ENCODE results near the gene NFASC.

The NFASC gene

GRCh38 chr1:204896787-204897469, 26.3 kb downstream of the NFASC start:
- TF ChIP-seq FOXP2 (optimal IDR thresholded peaks at IDR 0.05; ENCODE audit: control extremely low read depth, extremely low read length, insufficient read depth) = no peak
- TF ChIP-seq POLR2AphosphoS5 (IDR thresholded peaks at IDR 0.05; ENCODE audit: borderline replicate concordance, low read depth, low read length) = no peak
- no peak for TF ChIP-seq EZH2 (IDR thresholded peaks at IDR 0.05)
- Histone ChIP-seq H3K4me3 (no peak overlapping the region), H3K36me3 (ENCODE audit: insufficient read depth, low read length) (no peaks in the 10 kb centered on the region), H3K9me3 (ENCODE audit: low read depth, low read length) (no peaks in the 10 kb centered on the region), H3K9ac (ENCODE audit: insufficient read length) (no peak overlapping the region), H3K27ac (no peak overlapping the region)
- no peak for DNase-seq (ENCODE audit: low read depth, low spot score)

GRCh38 chr1:204900721-204901120, 30.1 kb downstream of the NFASC start:
- no peak for TF ChIP-seq EZH2 (IDR thresholded peaks at IDR 0.05)
- TF ChIP-seq FOXP2 (optimal IDR thresholded peaks at IDR 0.05; ENCODE audit: control extremely low read depth, extremely low read length, insufficient read depth) = no peak
- TF ChIP-seq POLR2AphosphoS5 (IDR thresholded peaks at IDR 0.05; ENCODE audit: borderline replicate concordance, low read depth, low read length) = no peak
- Histone ChIP-seq H3K4me3 (no peak overlapping the region), H3K27ac (no peak overlapping the region), H3K9me3 (ENCODE audit: low read depth, low read length) (no peaks in the 10 kb centered on the region), H3K36me3 (ENCODE audit: insufficient read depth, low read length) (no peaks in the 10 kb centered on the region), H3K9ac (ENCODE audit: insufficient read length) (no peak overlapping the region)
- DNase-seq (ENCODE audit: low read depth, low spot score) = no peak

GRCh38 chr1:204902671-204903070, 32.0 kb downstream of the NFASC start:
- Histone ChIP-seq H3K36me3 (ENCODE audit: insufficient read depth, low read length) (no peaks in the 10 kb centered on the region), H3K9me3 (ENCODE audit: low read depth, low read length) (no peaks in the 10 kb centered on the region), H3K9ac (ENCODE audit: insufficient read length) (no peak overlapping the region), H3K4me3 (no peak overlapping the region), H3K27ac (no peak overlapping the region)
- TF ChIP-seq EZH2 (IDR thresholded peaks at IDR 0.05) (no peak), FOXP2 (optimal IDR thresholded peaks at IDR 0.05; ENCODE audit: control extremely low read depth, extremely low read length, insufficient read depth) (no peak), POLR2AphosphoS5 (IDR thresholded peaks at IDR 0.05; ENCODE audit: borderline replicate concordance, low read depth, low read length) (no peak)
- no peak for DNase-seq (ENCODE audit: low read depth, low spot score)

GRCh38 chr1:204904228-204904810, 33.7 kb downstream of the NFASC start:
- H3K27ac ChIP-seq = no peak overlapping the region
- no peaks in the 10 kb centered on the region for H3K9me3 ChIP-seq (ENCODE audit: low read depth, low read length)
- no peak for TF ChIP-seq FOXP2 (optimal IDR thresholded peaks at IDR 0.05; ENCODE audit: control extremely low read depth, extremely low read length, insufficient read depth)
- no peak for TF ChIP-seq EZH2 (IDR thresholded peaks at IDR 0.05)
- TF ChIP-seq POLR2AphosphoS5 (IDR thresholded peaks at IDR 0.05; ENCODE audit: borderline replicate concordance, low read depth, low read length) = no peak
- DNase-seq (ENCODE audit: low read depth, low spot score) = no peak
- H3K4me3 ChIP-seq = no peak overlapping the region
- H3K9ac ChIP-seq (ENCODE audit: insufficient read length) = no peak overlapping the region
- no peaks in the 10 kb centered on the region for H3K36me3 ChIP-seq (ENCODE audit: insufficient read depth, low read length)

- Histone ChIP-seq H3K9me3 (ENCODE audit: low read depth, low read length) (no peaks in the 10 kb centered on the region), H3K9ac (ENCODE audit: insufficient read length) (no peak overlapping the region), H3K27ac (no peak overlapping the region), H3K36me3 (ENCODE audit: insufficient read depth, low read length) (no peaks in the 10 kb centered on the region), H3K4me3 (no peak overlapping the region)
- DNase-seq (ENCODE audit: low read depth, low spot score) = no peak
- no peak for TF ChIP-seq FOXP2 (optimal IDR thresholded peaks at IDR 0.05; ENCODE audit: control extremely low read depth, extremely low read length, insufficient read depth)
- no peak for TF ChIP-seq EZH2 (IDR thresholded peaks at IDR 0.05)
- TF ChIP-seq POLR2AphosphoS5 (IDR thresholded peaks at IDR 0.05; ENCODE audit: borderline replicate concordance, low read depth, low read length) = no peak
Observed at GRCh38 chr1:204909109-204909508, 38.4 kb downstream of the NFASC start.

GRCh38 chr1:204915861-204916495, 45.3 kb downstream of the NFASC start:
- H3K9me3 ChIP-seq (ENCODE audit: low read depth, low read length) = no peaks in the 10 kb centered on the region
- no peak overlapping the region for H3K4me3 ChIP-seq
- H3K36me3 ChIP-seq (ENCODE audit: insufficient read depth, low read length) = no peaks in the 10 kb centered on the region
- no peak overlapping the region for H3K27ac ChIP-seq
- TF ChIP-seq POLR2AphosphoS5 (IDR thresholded peaks at IDR 0.05; ENCODE audit: borderline replicate concordance, low read depth, low read length) (no peak), EZH2 (IDR thresholded peaks at IDR 0.05) (no peak), FOXP2 (optimal IDR thresholded peaks at IDR 0.05; ENCODE audit: control extremely low read depth, extremely low read length, insufficient read depth) (no peak)
- H3K9ac ChIP-seq (ENCODE audit: insufficient read length) = no peak overlapping the region
- no peak for DNase-seq (ENCODE audit: low read depth, low spot score)

GRCh38 chr1:204917802-204918201, 47.1 kb downstream of the NFASC start:
- H3K9me3 ChIP-seq (ENCODE audit: low read depth, low read length) = no peaks in the 10 kb centered on the region
- no peak for DNase-seq (ENCODE audit: low read depth, low spot score)
- TF ChIP-seq POLR2AphosphoS5 (IDR thresholded peaks at IDR 0.05; ENCODE audit: borderline replicate concordance, low read depth, low read length) (no peak), FOXP2 (optimal IDR thresholded peaks at IDR 0.05; ENCODE audit: control extremely low read depth, extremely low read length, insufficient read depth) (no peak), EZH2 (IDR thresholded peaks at IDR 0.05) (no peak)
- no peaks in the 10 kb centered on the region for H3K36me3 ChIP-seq (ENCODE audit: insufficient read depth, low read length)
- no peak overlapping the region for H3K9ac ChIP-seq (ENCODE audit: insufficient read length)
- no peak overlapping the region for H3K27ac ChIP-seq
- no peak overlapping the region for H3K4me3 ChIP-seq

- no peak for DNase-seq (ENCODE audit: low read depth, low spot score)
- Histone ChIP-seq H3K36me3 (ENCODE audit: insufficient read depth, low read length) (no peaks in the 10 kb centered on the region), H3K27ac (no peak overlapping the region), H3K9ac (ENCODE audit: insufficient read length) (no peak overlapping the region), H3K4me3 (no peak overlapping the region), H3K9me3 (ENCODE audit: low read depth, low read length) (no peaks in the 10 kb centered on the region)
- TF ChIP-seq EZH2 (IDR thresholded peaks at IDR 0.05) (no peak), POLR2AphosphoS5 (IDR thresholded peaks at IDR 0.05; ENCODE audit: borderline replicate concordance, low read depth, low read length) (no peak)
Observed at GRCh38 chr1:204920511-204920910, 49.8 kb downstream of the NFASC start.
